HCT116 (cell line): ENCODE results near the gene CIT. TPM values are rescaled to one million over a fixed set of nuclear protein-coding genes. Genes with fewer than 3 reads are reported as not detected.

ENCODE experiments used
- ATAC-seq: fragments of 200-7000 bp; cut with Tn5 transposase; 2 replicates; pipeline ENCODE4 v1.9.1; 2020; ENCODE audit warnings: mild to moderate bottlenecking, moderate library complexity
- BruUV-seq: library from RNA; stranded (reverse); fragments of 400-500 nt; replicated peaks from 2 replicates; lab custom pipeline; 2021; lab: Mats Ljungman, UMichigan
- CTCF ChIA-PET: fragments of 300-600 bp; sonication (Branson Sonifier 250); formaldehyde crosslinking; loops from one replicate; lab custom pipeline; 2021; ENCODE audit warnings: antibody characterized with exemption; lab: Charles Lee
- POLR2A ChIA-PET: fragments of 300-600, 350-600 bp; sonication (Branson Sonifier 250); formaldehyde crosslinking; loops from one replicate; lab custom pipeline; 2021; ENCODE audit warnings: antibody characterized with exemption; lab: Charles Lee
- RAD21 ChIA-PET, 2 experiments: fragments of 300-600 bp; sonication (Branson Sonifier 250); formaldehyde crosslinking; loops; one replicate each; lab custom pipeline; 2023; ENCODE audit warnings: low total read pairs in 2 of 2; ENCODE audit not compliant: uncharacterized antibody in 2 of 2, unreplicated experiment in 2 of 2, low non-redundant PET in 1 of 2; lab: Charles Lee
- DNase-seq: peaks from one replicate; pipeline ENCODE4 v3.0.0-alpha.2; 2010; ENCODE audit warnings: low read depth, low spot score
- H2AFZ ChIP-seq: fragments of 200-600 bp; shearing (Covaris generic), sonication (generic); 2 replicates; pipeline ENCODE4 v1.6.1; 2017; ENCODE audit warnings: low read depth, mixed run types, mixed read lengths, antibody characterized with exemption, low read length; ENCODE audit not compliant: poor library complexity, severe bottlenecking
- H3K27ac ChIP-seq: 2 replicates; pipeline ENCODE4 v1.5.1; 2012; ENCODE audit warnings: low read depth, low read length
- H3K27me3 ChIP-seq: fragments of 200-600 bp; sonication (generic); 2 replicates; pipeline ENCODE4 v1.6.1; 2016; ENCODE audit warnings: mixed run types, low read length, mixed read lengths; ENCODE audit not compliant: insufficient read depth
- H3K36me3 ChIP-seq, 2 experiments: fragments of 200-500 bp in 1 of 2; fragments of 200-600 bp in 1 of 2; sonication (Bioruptor generic) in 1 of 2; sonication (generic) in 1 of 2; 2 replicates each; pipeline versions ENCODE4 v1.5.1 to v1.6.1; 2014 to 2016; ENCODE audit warnings: low read length in 2 of 2, inconsistent platforms in 1 of 2, mixed read lengths in 1 of 2, mixed run types in 1 of 2; ENCODE audit not compliant: insufficient read depth in 2 of 2, control insufficient read depth in 1 of 2
- H3K4me1 ChIP-seq, 2 experiments: fragments of 200-600 bp in 1 of 2; sonication (generic) in 1 of 2; 2 replicates each; pipeline versions ENCODE4 v1.5.1 to v1.6.1; 2012 to 2017; ENCODE audit warnings: low read length in 2 of 2, inconsistent platforms in 1 of 2, mild to moderate bottlenecking in 1 of 2, mixed read lengths in 1 of 2, mixed run types in 1 of 2, moderate library complexity in 1 of 2; ENCODE audit not compliant: insufficient read depth in 2 of 2, control insufficient read depth in 1 of 2
- H3K4me2 ChIP-seq: fragments of 200-600 bp; sonication (generic); 2 replicates; pipeline ENCODE4 v1.6.1; 2017; ENCODE audit warnings: mixed run types, low read length, mixed read lengths
- H3K4me3 ChIP-seq, 2 experiments: fragments of 200-600 bp in 1 of 2; sonication (generic) in 1 of 2; replicated peaks in 1 of 2; 2 replicates each; pipeline ENCODE4 v1.5.1; 2011 to 2016; ENCODE audit warnings: low read length in 2 of 2, control low read depth in 1 of 2, low read depth in 1 of 2, mild to moderate bottlenecking in 1 of 2, mixed read lengths in 1 of 2, mixed run types in 1 of 2
- H3K79me2 ChIP-seq: fragments of 200-600 bp; sonication (generic); 2 replicates; pipeline ENCODE4 v1.6.1; 2017; ENCODE audit warnings: mild to moderate bottlenecking, mixed run types, low read length, moderate library complexity, mixed read lengths; ENCODE audit not compliant: insufficient read depth
- H3K9ac ChIP-seq: fragments of 200-600 bp; sonication (generic); 2 replicates; pipeline ENCODE4 v1.6.1; 2016; ENCODE audit warnings: low read length, mixed read lengths
- H3K9me2 ChIP-seq: fragments of 200-600 bp; sonication (generic), shearing (Covaris generic); 2 replicates; pipeline ENCODE4 v1.6.1; 2017; ENCODE audit warnings: mixed run types, mild to moderate bottlenecking, moderate library complexity; ENCODE audit not compliant: insufficient read depth
- H3K9me3 ChIP-seq, 2 experiments: fragments of 200-500 bp in 1 of 2; fragments of 200-600 bp in 1 of 2; sonication (Bioruptor generic) in 1 of 2; sonication (generic) in 1 of 2; 2 replicates each; pipeline ENCODE4 v1.6.1; 2014 to 2017; ENCODE audit warnings: low read length in 2 of 2, mixed read lengths in 2 of 2, inconsistent platforms in 1 of 2, low read depth in 1 of 2, mild to moderate bottlenecking in 1 of 2, mixed run types in 1 of 2, moderate library complexity in 1 of 2; ENCODE audit not compliant: control insufficient read depth in 1 of 2, insufficient read depth in 1 of 2
- H4K20me1 ChIP-seq: fragments of 200-600 bp; sonication (generic), shearing (Covaris generic); 2 replicates; pipeline ENCODE4 v1.6.1; 2017; ENCODE audit warnings: mixed run types, mild to moderate bottlenecking, moderate library complexity; ENCODE audit not compliant: insufficient read depth
- CTCF ChIP-seq, 3 experiments: fragments of 200-600 bp in 1 of 3; sonication (generic) in 1 of 3; IDR thresholded peaks in 2 of 3; conservative IDR thresholded peaks in 1 of 3; 2 replicates each; pipeline ENCODE4 v1.5.1; 2012 to 2017; ENCODE audit warnings: low read depth in 2 of 3, low read length in 2 of 3, antibody characterized with exemption in 1 of 3, borderline replicate concordance in 1 of 3, control low read depth in 1 of 3, mild to moderate bottlenecking in 1 of 3, mixed read lengths in 1 of 3, mixed run types in 1 of 3, moderate library complexity in 1 of 3; ENCODE audit not compliant: insufficient read depth in 1 of 3
- EGR1 ChIP-seq: IDR thresholded peaks from 2 replicates; pipeline ENCODE4 v1.6.1; 2012; ENCODE audit warnings: low read depth
- ELF1 ChIP-seq: IDR thresholded peaks from 2 replicates; pipeline ENCODE4 v1.6.1; 2012; ENCODE audit warnings: low read depth, borderline replicate concordance
- SP1 ChIP-seq: IDR thresholded peaks from 2 replicates; pipeline ENCODE4 v1.6.1; 2012; ENCODE audit warnings: low read depth
- TCF7L2 ChIP-seq: IDR thresholded peaks from 2 replicates; pipeline ENCODE4 v1.7.0; 2011; ENCODE audit warnings: borderline replicate concordance, inconsistent platforms; ENCODE audit not compliant: insufficient read depth, insufficient read length; ENCODE audit errors: extremely low read depth
- ZFX ChIP-seq: fragments of 450-650 bp; IDR thresholded peaks from 2 replicates; pipeline ENCODE4 v1.6.1; 2017
- intact Hi-C: fragments of 100-400 bp; cut with micrococcal nuclease; formaldehyde crosslinking; loops from 2 replicates; pipeline ENCODE4 v1.10.0; 2022
- total RNA-seq: library from RNA; stranded (reverse); gene quantifications from one replicate; pipeline ENCODE4 v1.2.1, GENCODE V29; 2021; ENCODE audit not compliant: unreplicated experiment
- TF ChIP-seq, protein P1 (sequence below): IDR thresholded peaks from 2 replicates; pipeline ENCODE4 v1.6.1; 2011; ENCODE audit warnings: mild to moderate bottlenecking, low read length, moderate library complexity; ENCODE audit not compliant: insufficient replicate concordance; ENCODE audit errors: extremely low read depth

The CIT gene
- total RNA-seq, 1 experiment from 2014 or later = 54.2 TPM

GRCh38 chr12:119825262-119825661, 51.9 kb downstream of the CIT start:
- intact Hi-C loops = no loop called here
- Histone ChIP-seq H3K4me2 (no peak overlapping the region), H3K27ac (no peak overlapping the region), H3K4me1 (no peaks in the 10 kb centered on the region), H3K36me3 (peaks cover 2 to 20% of the 10 kb centered on the region in 2 experiments; a peak in 3 of 4 replicates), H3K79me2 (no peaks in the 10 kb centered on the region), H3K27me3 (no peaks in the 10 kb centered on the region), H3K9me2 (no peaks in the 10 kb centered on the region), H3K4me3 (no peak overlapping the region), H3K9me3 (no peaks in the 10 kb centered on the region), H2AFZ (no peak overlapping the region), H3K9ac (no peak overlapping the region), H4K20me1 (no peaks in the 10 kb centered on the region; the same call in 1 of the 2 replicates)
- no peak for TF ChIP-seq ZFX
- TF ChIP-seq EGR1 = no peak
- no peak for TF ChIP-seq CTCF (IDR thresholded peaks at IDR 0.05 in 2 of 3, conservative IDR thresholded peaks at IDR 0.05 in 1 of 3; ENCODE audit: borderline replicate concordance in 1 of 3, insufficient read depth in 1 of 3, low read depth in 2 of 3, low read length in 2 of 3)
- TF ChIP-seq, protein P1, sequence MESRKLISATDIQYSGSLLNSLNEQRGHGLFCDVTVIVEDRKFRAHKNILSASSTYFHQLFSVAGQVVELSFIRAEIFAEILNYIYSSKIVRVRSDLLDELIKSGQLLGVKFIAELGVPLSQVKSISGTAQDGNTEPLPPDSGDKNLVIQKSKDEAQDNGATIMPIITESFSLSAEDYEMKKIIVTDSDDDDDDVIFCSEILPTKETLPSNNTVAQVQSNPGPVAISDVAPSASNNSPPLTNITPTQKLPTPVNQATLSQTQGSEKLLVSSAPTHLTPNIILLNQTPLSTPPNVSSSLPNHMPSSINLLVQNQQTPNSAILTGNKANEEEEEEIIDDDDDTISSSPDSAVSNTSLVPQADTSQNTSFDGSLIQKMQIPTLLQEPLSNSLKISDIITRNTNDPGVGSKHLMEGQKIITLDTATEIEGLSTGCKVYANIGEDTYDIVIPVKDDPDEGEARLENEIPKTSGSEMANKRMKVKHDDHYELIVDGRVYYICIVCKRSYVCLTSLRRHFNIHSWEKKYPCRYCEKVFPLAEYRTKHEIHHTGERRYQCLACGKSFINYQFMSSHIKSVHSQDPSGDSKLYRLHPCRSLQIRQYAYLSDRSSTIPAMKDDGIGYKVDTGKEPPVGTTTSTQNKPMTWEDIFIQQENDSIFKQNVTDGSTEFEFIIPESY = no peak
- no peak for TF ChIP-seq TCF7L2
- TF ChIP-seq SP1 = no peak
- TF ChIP-seq ELF1 = no peak
- ATAC-seq (no peak), DNase-seq (no peak)
- CTCF ChIA-PET = no interaction called here
- POLR2A ChIA-PET = no interaction called here
- no TSS peak for BruUV-seq
- RAD21 ChIA-PET = no interaction called here
